PC-9 (cell line): ENCODE measurements around the gene SRPK1.

Experiments used
- CTCF ChIP-seq: fragments of 200-600 bp; sonication (generic); conservative IDR thresholded peaks from 2 replicates; pipeline ENCODE4 v1.6.1; 2017; ENCODE audit warnings: mixed run types, antibody characterized with exemption, mild to moderate bottlenecking, moderate library complexity
- EZH2 ChIP-seq: fragments of 200-600 bp; sonication (generic); IDR thresholded peaks from 2 replicates; pipeline ENCODE4 v1.8.0; 2017; ENCODE audit warnings: antibody characterized with exemption, low read depth

- TF ChIP-seq CTCF (no peak), EZH2 (no peak)
Observed at GRCh38 chr6:35795453-35796071, 125.3 kb downstream of the SRPK1 start.
